NB4 (cell line): ENCODE results near the gene CFAP210.

ENCODE experiments used
- DNase-seq: peaks from one replicate; pipeline ENCODE4 v3.0.0; 2010; ENCODE audit warnings: low read depth
- H3K4me3 ChIP-seq: one replicate; pipeline ENCODE4 v1.5.1; 2011; ENCODE audit warnings: mild to moderate bottlenecking, low read depth, low read length, moderate library complexity
- CTCF ChIP-seq: IDR thresholded peaks from one replicate; pipeline ENCODE4 v1.5.1; 2012; ENCODE audit warnings: low read depth, low read length
- MAX ChIP-seq: IDR thresholded peaks from 2 replicates; pipeline ENCODE4 v1.6.1; 2011; ENCODE audit warnings: low read depth, low read length
- MYC ChIP-seq: IDR thresholded peaks from 2 replicates; pipeline ENCODE4 v1.6.1; 2011; ENCODE audit warnings: low read depth, low read length
- POLR2A ChIP-seq: IDR thresholded peaks from 2 replicates; pipeline ENCODE4 v1.6.1; 2011; ENCODE audit warnings: mild to moderate bottlenecking; ENCODE audit not compliant: insufficient read length; ENCODE audit errors: extremely low read depth

The CFAP210 gene

GRCh38 chr2:169734169-169734847, 40.1 kb upstream of the CFAP210 start:
- H3K4me3 ChIP-seq = peak overlapping the region; percentile 85
- peak; percentile 74 for DNase-seq
- TF ChIP-seq POLR2A = no peak
- TF ChIP-seq MYC = no peak
- no peak for TF ChIP-seq MAX
- no peak for TF ChIP-seq CTCF

GRCh38 chr2:169732583-169733358, 38.6 kb upstream of the CFAP210 start:
- H3K4me3 ChIP-seq = peak overlapping the region; percentile 54
- TF ChIP-seq MYC = no peak
- TF ChIP-seq MAX = no peak
- no peak for TF ChIP-seq CTCF
- TF ChIP-seq POLR2A = no peak
- DNase-seq = peak; percentile 57

GRCh38 chr2:169732075-169732474, 37.9 kb upstream of the CFAP210 start:
- no peak for TF ChIP-seq MYC
- TF ChIP-seq POLR2A = no peak
- TF ChIP-seq MAX = no peak
- TF ChIP-seq CTCF = no peak
- no peak for DNase-seq
- H3K4me3 ChIP-seq = no peak overlapping the region

- DNase-seq = no peak
- TF ChIP-seq MYC (no peak), CTCF (no peak), MAX (no peak), POLR2A (no peak)
- H3K4me3 ChIP-seq = no peak overlapping the region
These were observed 35.0 kb upstream of the CFAP210 start for GRCh38 chr2:169729274-169729605.

- DNase-seq = no peak
- TF ChIP-seq CTCF (no peak), MYC (no peak), POLR2A (no peak), MAX (no peak)
- H3K4me3 ChIP-seq = no peak overlapping the region
These were observed 32.9 kb upstream of the CFAP210 start for GRCh38 chr2:169727065-169727464.
